HEK293 (cell line): ENCODE results near the gene TNFAIP8.
"Not testable (repeated sequence)": the region's sequence is repeated elsewhere in the genome, so short reads cannot be mapped to it uniquely, and the experiment has no call there.

Source experiments
- CTCF ChIA-PET: fragments of 350-600 bp; formaldehyde crosslinking; extraction: SDS; loops from one replicate; lab custom pipeline; 2021; ENCODE audit warnings: antibody characterized with exemption; lab: Yijun Ruan, JAX
- POLR2A ChIA-PET: fragments of 300-600 bp; formaldehyde crosslinking; extraction: SDS; loops from one replicate; lab custom pipeline; 2020; ENCODE audit warnings: antibody characterized with exemption, inconsistent platforms; lab: Yijun Ruan, JAX
- H3K27ac ChIP-seq: fragments of 200-500 bp; sonication (Bioruptor generic); 2 replicates; pipeline ENCODE4 v1.5.1; 2014; ENCODE audit warnings: low read depth, low read length, control low read depth, inconsistent platforms; ENCODE audit errors: extremely low read depth
- H3K36me3 ChIP-seq, 2 experiments: fragments of 200-500 bp in 1 of 2; sonication (Bioruptor generic) in 1 of 2; 1 replicate in 1 of 2; 2 replicates in 1 of 2; pipeline ENCODE4 v1.5.1; 2014 to 2017; ENCODE audit warnings: inconsistent platforms in 2 of 2, low read length in 2 of 2; ENCODE audit not compliant: control insufficient read depth in 2 of 2, insufficient read depth in 1 of 2
- H3K4me1 ChIP-seq: fragments of 200-500 bp; sonication (Bioruptor generic); 2 replicates; pipeline ENCODE4 v1.5.1; 2014; ENCODE audit warnings: mild to moderate bottlenecking, low read length, inconsistent platforms; ENCODE audit not compliant: control insufficient read depth, insufficient read depth
- H3K4me3 ChIP-seq: 2 replicates; pipeline ENCODE4 v1.5.1; 2011; ENCODE audit warnings: low read depth, mild to moderate bottlenecking, control low read depth, low read length, moderate library complexity
- H3K9me3 ChIP-seq: fragments of 200-500 bp; sonication (Bioruptor generic); 2 replicates; pipeline ENCODE4 v1.5.1; 2014; ENCODE audit warnings: low read depth, low read length, inconsistent platforms; ENCODE audit not compliant: control insufficient read depth, insufficient read depth
- HOXC10 ChIP-seq: sonication (generic); formaldehyde crosslinking; IDR thresholded peaks from 2 replicates; pipeline ENCODE4 v1.8.1; 2023; ENCODE audit warnings: mild to moderate bottlenecking, missing genetic modification reagents
- REPIN1 ChIP-seq: fragments of 450-650 bp; formaldehyde crosslinking; IDR thresholded peaks from 2 replicates; pipeline ENCODE4 v1.5.1; 2017; ENCODE audit warnings: missing biosample characterization, missing genetic modification characterization, low read depth
- SCRT2 ChIP-seq: fragments of 450-650 bp; formaldehyde crosslinking; IDR thresholded peaks from 2 replicates; pipeline ENCODE4 v1.5.1; 2016; ENCODE audit warnings: missing biosample characterization, missing genetic modification characterization
- ZBTB21 ChIP-seq: fragments of 450-650 bp; formaldehyde crosslinking; IDR thresholded peaks from 2 replicates; pipeline ENCODE4 v1.5.1; 2017; ENCODE audit warnings: missing biosample characterization, missing genetic modification characterization
- ZFP41 ChIP-seq: fragments of 450-650 bp; formaldehyde crosslinking; IDR thresholded peaks from 2 replicates; pipeline ENCODE4 v1.5.1; 2016; ENCODE audit warnings: missing biosample characterization, missing genetic modification characterization, borderline replicate concordance
- ZNF132 ChIP-seq: fragments of 450-650 bp; formaldehyde crosslinking; IDR thresholded peaks from 2 replicates; pipeline ENCODE4 v1.5.1; 2017; ENCODE audit warnings: missing biosample characterization, missing genetic modification characterization, borderline replicate concordance
- ZNF146 ChIP-seq: fragments of 450-650 bp; formaldehyde crosslinking; IDR thresholded peaks from 2 replicates; pipeline ENCODE4 v1.5.1; 2016; ENCODE audit warnings: missing biosample characterization, missing genetic modification characterization
- ZNF426 ChIP-seq: fragments of 450-650 bp; formaldehyde crosslinking; IDR thresholded peaks from 2 replicates; pipeline ENCODE4 v1.5.1; 2017; ENCODE audit warnings: missing biosample characterization, missing genetic modification characterization, mild to moderate bottlenecking, inconsistent platforms, moderate library complexity
- ZNF501 ChIP-seq: fragments of 450-650 bp; formaldehyde crosslinking; IDR thresholded peaks from 2 replicates; pipeline ENCODE4 v1.5.1; 2016; ENCODE audit warnings: missing biosample characterization, missing genetic modification characterization
- ZNF558 ChIP-seq: fragments of 450-650 bp; formaldehyde crosslinking; IDR thresholded peaks from 2 replicates; pipeline ENCODE4 v1.5.1; 2016; ENCODE audit warnings: missing biosample characterization, missing genetic modification characterization
- ZNF629 ChIP-seq: fragments of 450-650 bp; formaldehyde crosslinking; IDR thresholded peaks from 2 replicates; pipeline ENCODE4 v1.5.1; 2017; ENCODE audit warnings: missing biosample characterization, missing genetic modification characterization
- ZNF768 ChIP-seq: fragments of 450-650 bp; formaldehyde crosslinking; IDR thresholded peaks from 2 replicates; pipeline ENCODE4 v1.5.1; 2018; ENCODE audit warnings: missing biosample characterization, mild to moderate bottlenecking, missing genetic modification characterization
- ZNF792 ChIP-seq: fragments of 450-650 bp; formaldehyde crosslinking; IDR thresholded peaks from 2 replicates; pipeline ENCODE4 v1.5.1; 2016; ENCODE audit warnings: missing biosample characterization, missing genetic modification characterization
- TF ChIP-seq, protein P1 (sequence below): fragments of 450-650 bp; formaldehyde crosslinking; IDR thresholded peaks from 2 replicates; pipeline ENCODE4 v1.5.1; 2016; ENCODE audit warnings: missing biosample characterization, missing genetic modification characterization
- TF ChIP-seq, protein P2 (sequence below): fragments of 450-650 bp; formaldehyde crosslinking; IDR thresholded peaks from 2 replicates; pipeline ENCODE4 v1.5.1; 2017; ENCODE audit warnings: missing biosample characterization, missing genetic modification characterization

TNFAIP8 gene

DNA sequence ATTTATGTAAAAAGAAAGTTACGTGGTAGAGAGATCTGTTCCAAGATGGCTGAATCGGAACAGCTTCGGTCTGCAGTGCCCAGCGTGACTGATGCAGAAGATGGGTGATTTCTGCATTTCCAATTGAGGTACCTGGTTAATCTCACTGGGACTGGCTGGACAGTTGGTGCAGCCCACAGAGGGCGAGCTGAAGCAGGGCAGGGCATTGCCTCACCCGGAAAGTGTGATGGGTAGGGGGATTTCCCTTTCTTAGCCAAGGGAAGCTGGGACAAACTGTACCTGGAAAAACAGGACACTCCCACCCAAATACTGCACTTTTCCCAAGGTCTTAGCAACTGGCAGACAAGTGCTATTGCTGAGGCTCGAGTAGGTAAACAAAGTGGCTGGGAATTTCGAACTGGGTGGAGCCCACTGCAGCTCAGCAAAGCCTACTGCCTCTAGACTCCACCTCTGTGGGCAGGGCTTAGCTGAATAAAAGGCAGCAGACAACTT is 83.4 kb downstream of the TNFAIP8 start (continued):
- TF ChIP-seq, protein P1, sequence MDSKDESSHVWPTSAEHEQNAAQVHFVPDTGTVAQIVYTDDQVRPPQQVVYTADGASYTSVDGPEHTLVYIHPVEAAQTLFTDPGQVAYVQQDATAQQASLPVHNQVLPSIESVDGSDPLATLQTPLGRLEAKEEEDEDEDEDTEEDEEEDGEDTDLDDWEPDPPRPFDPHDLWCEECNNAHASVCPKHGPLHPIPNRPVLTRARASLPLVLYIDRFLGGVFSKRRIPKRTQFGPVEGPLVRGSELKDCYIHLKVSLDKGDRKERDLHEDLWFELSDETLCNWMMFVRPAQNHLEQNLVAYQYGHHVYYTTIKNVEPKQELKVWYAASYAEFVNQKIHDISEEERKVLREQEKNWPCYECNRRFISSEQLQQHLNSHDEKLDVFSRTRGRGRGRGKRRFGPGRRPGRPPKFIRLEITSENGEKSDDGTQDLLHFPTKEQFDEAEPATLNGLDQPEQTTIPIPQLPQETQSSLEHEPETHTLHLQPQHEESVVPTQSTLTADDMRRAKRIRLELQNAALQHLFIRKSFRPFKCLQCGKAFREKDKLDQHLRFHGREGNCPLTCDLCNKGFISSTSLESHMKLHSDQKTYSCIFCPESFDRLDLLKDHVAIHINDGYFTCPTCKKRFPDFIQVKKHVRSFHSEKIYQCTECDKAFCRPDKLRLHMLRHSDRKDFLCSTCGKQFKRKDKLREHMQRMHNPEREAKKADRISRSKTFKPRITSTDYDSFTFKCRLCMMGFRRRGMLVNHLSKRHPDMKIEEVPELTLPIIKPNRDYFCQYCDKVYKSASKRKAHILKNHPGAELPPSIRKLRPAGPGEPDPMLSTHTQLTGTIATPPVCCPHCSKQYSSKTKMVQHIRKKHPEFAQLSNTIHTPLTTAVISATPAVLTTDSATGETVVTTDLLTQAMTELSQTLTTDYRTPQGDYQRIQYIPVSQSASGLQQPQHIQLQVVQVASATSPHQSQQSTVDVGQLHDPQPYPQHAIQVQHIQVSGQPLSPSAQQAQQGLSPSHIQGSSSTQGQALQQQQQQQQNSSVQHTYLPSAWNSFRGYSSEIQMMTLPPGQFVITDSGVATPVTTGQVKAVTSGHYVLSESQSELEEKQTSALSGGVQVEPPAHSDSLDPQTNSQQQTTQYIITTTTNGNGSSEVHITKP (tag by site-specific recombination), result peak; percentile 27; the same call in 1 of the 2 replicates
- TF ChIP-seq ZNF132 (tag by site-specific recombination) (no peak), ZNF426 (tag by site-specific recombination) (no peak), ZNF501 (tag by site-specific recombination) (no peak), REPIN1 (no peak), ZNF558 (tag by site-specific recombination) (no peak), ZFP41 (no peak), HOXC10 (CRISPR knock-in tag) (no peak), ZNF768 (tag by site-specific recombination) (no peak), SCRT2 (tag by site-specific recombination) (no peak), ZBTB21 (tag by site-specific recombination) (no peak)

DNA sequence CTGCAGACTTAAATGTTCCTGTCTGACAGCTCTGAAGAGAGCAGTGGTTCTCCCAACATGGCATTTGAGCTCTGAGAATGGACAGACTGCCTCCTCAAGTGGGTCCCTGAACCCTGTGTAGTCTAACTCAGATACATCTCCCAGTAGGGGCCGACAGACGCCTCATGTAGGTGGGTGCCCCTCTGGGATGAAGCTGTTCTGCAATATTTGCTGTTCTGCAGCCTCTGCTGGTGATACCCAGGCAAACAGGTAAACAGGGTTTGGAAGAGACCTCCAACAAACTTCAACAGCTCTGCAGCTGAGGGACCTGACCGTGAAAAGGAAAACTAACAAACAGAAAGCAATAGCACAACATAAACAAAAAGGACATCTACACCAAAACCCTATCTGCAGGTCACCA is 83.8 kb downstream of the TNFAIP8 start:
- POLR2A ChIA-PET, H3K36me3 ChIP-seq, H3K9me3 ChIP-seq, H3K4me3 ChIP-seq, H3K27ac ChIP-seq, H3K4me1 ChIP-seq: not testable (repeated sequence)
- CTCF ChIA-PET, result interaction anchor here (0.7 kb wide), 1 partner anchor 172 kb away, joined by 3 read pairs; no protein-coding TSS in a partner anchor

DNA sequence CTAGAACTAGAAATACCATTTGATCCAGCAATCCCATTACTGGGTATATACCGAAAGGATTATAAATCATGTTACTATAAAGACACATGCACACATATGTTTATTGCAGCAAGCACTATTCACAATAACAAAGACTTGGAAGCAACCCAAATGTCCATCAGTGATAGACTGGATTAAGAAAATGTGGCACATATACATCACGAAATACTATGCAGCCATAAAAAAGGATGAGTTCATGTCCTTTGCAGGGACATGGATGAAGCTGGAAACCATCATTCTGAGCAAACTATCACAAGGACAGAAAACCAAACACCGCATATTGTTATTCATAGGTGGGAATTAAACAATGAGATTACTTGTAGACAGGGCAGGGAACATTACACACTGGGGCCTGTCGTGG is 88.8 kb downstream of the TNFAIP8 start:
- H3K4me1 ChIP-seq, H3K9me3 ChIP-seq, H3K36me3 ChIP-seq, H3K4me3 ChIP-seq, H3K27ac ChIP-seq, POLR2A ChIA-PET: not testable (repeated sequence)
- peak; percentile 51 for TF ChIP-seq ZNF146
- CTCF ChIA-PET, result interaction anchor here (0.7 to 1.6 kb wide), 2 partner anchors 10 to 457 kb away, joined by 3 to 4 read pairs; no protein-coding TSS in a partner anchor

DNA sequence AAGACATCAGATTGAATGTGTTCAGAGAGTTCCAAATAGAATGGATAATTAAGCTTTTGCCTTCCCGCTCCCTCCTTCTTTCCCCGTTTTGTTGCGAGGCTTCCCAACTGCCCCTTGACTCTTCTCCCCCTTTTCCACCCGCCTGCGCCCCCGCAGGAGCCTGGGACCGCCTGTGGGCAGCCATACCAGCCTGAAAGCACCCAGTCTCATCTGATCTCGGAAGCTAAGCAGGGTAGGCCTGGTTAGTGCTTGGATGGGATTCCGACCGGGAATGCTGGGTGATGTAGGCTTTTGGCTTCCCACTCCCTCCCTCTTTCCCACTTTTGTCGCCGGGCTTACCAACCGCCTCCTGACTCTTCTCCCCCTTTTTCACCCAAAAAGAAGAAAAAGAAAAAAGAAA is 89.7 kb downstream of the TNFAIP8 start:
- no peak for TF ChIP-seq ZNF792
- TF ChIP-seq ZNF629, result no peak
- TF ChIP-seq SCRT2 (tag by site-specific recombination), result no peak
- TF ChIP-seq, protein P2, sequence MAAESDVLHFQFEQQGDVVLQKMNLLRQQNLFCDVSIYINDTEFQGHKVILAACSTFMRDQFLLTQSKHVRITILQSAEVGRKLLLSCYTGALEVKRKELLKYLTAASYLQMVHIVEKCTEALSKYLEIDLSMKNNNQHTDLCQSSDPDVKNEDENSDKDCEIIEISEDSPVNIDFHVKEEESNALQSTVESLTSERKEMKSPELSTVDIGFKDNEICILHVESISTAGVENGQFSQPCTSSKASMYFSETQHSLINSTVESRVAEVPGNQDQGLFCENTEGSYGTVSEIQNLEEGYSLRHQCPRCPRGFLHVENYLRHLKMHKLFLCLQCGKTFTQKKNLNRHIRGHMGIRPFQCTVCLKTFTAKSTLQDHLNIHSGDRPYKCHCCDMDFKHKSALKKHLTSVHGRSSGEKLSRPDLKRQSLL (tag by site-specific recombination), result no peak
- Histone ChIP-seq H3K27ac (no peak overlapping the region), H3K4me3 (no peak overlapping the region), H3K4me1 (no peaks in the 10 kb centered on the region), H3K9me3 (no peaks in the 10 kb centered on the region), H3K36me3 (no peaks in the 10 kb centered on the region)
- CTCF ChIA-PET, result no interaction called here
- POLR2A ChIA-PET, result no interaction called here
